ENCODE data around the gene JUN.
A peak's percentile ranks its signal among the peaks of the same experiment; 100 is the strongest.
"Not testable (repeated sequence)": the region's sequence is repeated elsewhere in the genome, so short reads cannot be mapped to it uniquely, and the experiment has no call there.

JUN gene

GRCh38 chr1:58805716-58806571 lies 22.1 kb upstream of the JUN start:
- no peak for DNase-seq

- DNase-seq = no peak
Observed at GRCh38 chr1:58804853-58805565, 21.2 kb upstream of the JUN start.

- no peak for DNase-seq
Observed at GRCh38 chr1:58803858-58804257, 20.0 kb upstream of the JUN start.

- DNase-seq = no peak
Observed at GRCh38 chr1:58802640-58803399, 19.0 kb upstream of the JUN start.

- DNase-seq = not testable (repeated sequence)
Observed at GRCh38 chr1:58801286-58801685, 17.4 kb upstream of the JUN start.

GRCh38 chr1:58799650-58800049 lies 15.8 kb upstream of the JUN start:
- no peak for DNase-seq

- no peak for DNase-seq
Observed at GRCh38 chr1:58798910-58799442, 15.1 kb upstream of the JUN start.

- DNase-seq = no peak
Observed at GRCh38 chr1:58796416-58796815, 12.6 kb upstream of the JUN start.

GRCh38 chr1:58794585-58794984 lies 10.7 kb upstream of the JUN start:
- DNase-seq = no peak

GRCh38 chr1:58792846-58793245 lies 9.0 kb upstream of the JUN start:
- DNase-seq = no peak

GRCh38 chr1:58791106-58791505 lies 7.3 kb upstream of the JUN start:
- DNase-seq = no peak

- DNase-seq = no peak
Observed at GRCh38 chr1:58789996-58790660, 6.3 kb upstream of the JUN start.

- DNase-seq = no peak
Observed at GRCh38 chr1:58789322-58789856, 5.5 kb upstream of the JUN start.

GRCh38 chr1:58788259-58788658 lies 4.4 kb upstream of the JUN start:
- no peak for DNase-seq

GRCh38 chr1:58786927-58787245 lies 3.0 kb upstream of the JUN start:
- DNase-seq = no peak

- no peak for DNase-seq
Observed at GRCh38 chr1:58786184-58786926, 2.5 kb upstream of the JUN start.

- peak; percentile 79 to 89 for DNase-seq
Observed at GRCh38 chr1:58785442-58786058, 1.7 kb upstream of the JUN start.

GRCh38 chr1:58784758-58785441 lies 1.1 kb upstream of the JUN start:
- DNase-seq = peak; percentile 74 to 89

GRCh38 chr1:58783090-58783992 lies 506 bp downstream of the JUN start:
- DNase-seq = no peak

Data from SHP77 (cell line).